Measurements from ENCODE around the gene MFRP. TPM values are rescaled to one million over a fixed set of nuclear protein-coding genes. Genes with fewer than 3 reads are reported as not detected.

MFRP gene
- total and polyA plus RNA-seq, 8 donors = not detected

GRCh38 chr11:119380160-119380826 lies 33.8 kb upstream of the MFRP start:
- no peaks in the 10 kb centered on the region for H3K27me3 ChIP-seq
- TF ChIP-seq EP300 (IDR thresholded peaks at IDR 0.05) (no peak), POLR2AphosphoS5 (IDR thresholded peaks at IDR 0.05) (no peak), POLR2A (IDR thresholded peaks at IDR 0.05) (no peak), CTCF (IDR thresholded peaks at IDR 0.05) (no peak)
- H3K27ac ChIP-seq = peak overlapping the region in 2 of 5 donors; percentile 66 to 85
- H3K4me1 ChIP-seq = peaks cover 30 to 66% (median 47%) of the 10 kb centered on the region in 4 donors
- WGBS, 5 donors = 67 to 84% (median 81%) methylated on average over 10 to 13 of the region's 13 CpGs
- DNase-seq = no peak
- intact Hi-C loops (cut with DNase I; ENCODE audit: low total_unique reads) = loop anchor here (10.0 kb wide), 1 partner anchor 95 kb away; no protein-coding TSS in a partner anchor
- H3K36me3 ChIP-seq = no peaks in the 10 kb centered on the region
- H3K9me3 ChIP-seq = no peaks in the 10 kb centered on the region
- peak overlapping the region in 2 of 4 donors; percentile 47 to 52 for H3K4me3 ChIP-seq

- Histone ChIP-seq H3K9me3 (no peaks in the 10 kb centered on the region), H3K27ac (peak overlapping the region in 1 of 5 donors; percentile 93)
These were observed 32.5 kb upstream of the MFRP start for GRCh38 chr11:119378851-119379465.

GRCh38 chr11:119377961-119378667 lies 31.6 kb upstream of the MFRP start:
- H3K9me3 ChIP-seq = no peaks in the 10 kb centered on the region
- DNase-seq = no peak
- peak overlapping the region in 3 of 5 donors; percentile 81 to 93 (median 81) for H3K27ac ChIP-seq
- H3K27me3 ChIP-seq = no peaks in the 10 kb centered on the region
- intact Hi-C loops (cut with DNase I; ENCODE audit: low total_unique reads) = no loop called here
- no peaks in the 10 kb centered on the region for H3K36me3 ChIP-seq
- TF ChIP-seq POLR2AphosphoS5 (IDR thresholded peaks at IDR 0.05) = no peak
- TF ChIP-seq POLR2A (IDR thresholded peaks at IDR 0.05) = no peak
- no peak for TF ChIP-seq CTCF (IDR thresholded peaks at IDR 0.05)
- WGBS, 5 donors = 65 to 81% (median 75%) methylated on average over 5 to 6 of the region's 6 CpGs
- H3K4me3 ChIP-seq = no peak overlapping the region
- H3K4me1 ChIP-seq = peaks cover 39 to 86% (median 63%) of the 10 kb centered on the region in 4 donors

More at GRCh38 chr11:119378851-119379465, 32.5 kb upstream of the MFRP start:
- Histone ChIP-seq H3K36me3 (no peaks in the 10 kb centered on the region), H3K4me3 (no peak overlapping the region), H3K4me1 (peaks cover 39 to 79% (median 60%) of the 10 kb centered on the region in 4 donors), H3K27me3 (no peaks in the 10 kb centered on the region)
- 38 to 63% (median 53%) methylated on average over 10 of the region's 10 CpGs for WGBS, 5 donors
- TF ChIP-seq POLR2A (IDR thresholded peaks at IDR 0.05) (no peak), POLR2AphosphoS5 (IDR thresholded peaks at IDR 0.05) (no peak), EP300 (IDR thresholded peaks at IDR 0.05) (no peak), CTCF (IDR thresholded peaks at IDR 0.05) (no peak)
- DNase-seq = peak in 1 of 2 donors; percentile 18
- intact Hi-C loops (cut with DNase I; ENCODE audit: low total_unique reads) = no loop called here

- TF ChIP-seq POLR2AphosphoS5 (IDR thresholded peaks at IDR 0.05) (no peak), CTCF (IDR thresholded peaks at IDR 0.05) (no peak), POLR2A (IDR thresholded peaks at IDR 0.05) (no peak), EP300 (IDR thresholded peaks at IDR 0.05) (no peak)
- H3K27me3 ChIP-seq = no peaks in the 10 kb centered on the region
- peak in 1 of 2 donors; percentile 28 for DNase-seq
- peaks cover 37 to 88% (median 61%) of the 10 kb centered on the region in 4 donors for H3K4me1 ChIP-seq
- intact Hi-C loops (cut with DNase I; ENCODE audit: low total_unique reads) = no loop called here
- H3K36me3 ChIP-seq = no peaks in the 10 kb centered on the region
- H3K9me3 ChIP-seq = no peaks in the 10 kb centered on the region
- H3K27ac ChIP-seq = peak overlapping the region in 4 of 5 donors; percentile 77 to 93 (median 81)
- no peak overlapping the region for H3K4me3 ChIP-seq
- WGBS, 5 donors = 31 to 52% (median 44%) methylated on average over 11 to 12 of the region's 12 CpGs
These were observed 30.8 kb upstream of the MFRP start for GRCh38 chr11:119377112-119377901.
